DMS 273 (cell line): ENCODE measurements around the gene ZDHHC23.

Experiments
- DNase-seq: peaks from one replicate; lab custom pipeline; 2025; ENCODE audit not compliant: unreplicated experiment; lab: John Stamatoyannopoulos, UW

ZDHHC23 gene

DNA sequence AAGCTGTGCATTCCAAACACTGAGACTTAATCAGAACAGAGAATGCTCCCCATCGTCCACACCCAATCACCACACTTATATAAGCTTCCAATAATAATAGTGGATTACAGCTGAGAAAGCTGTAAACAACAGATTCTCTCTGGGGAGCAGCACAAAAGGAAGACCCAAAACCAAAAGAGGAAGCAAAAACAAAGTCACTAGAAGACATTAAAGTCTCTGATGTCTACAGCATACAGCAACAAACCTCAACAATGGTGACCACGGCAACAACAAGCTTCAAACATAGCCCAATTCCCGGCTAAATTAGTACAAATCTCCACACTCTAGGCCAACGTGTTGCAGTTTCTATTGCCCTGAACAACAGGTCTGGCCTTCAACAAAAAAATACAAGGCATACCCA, 37.7 kb downstream of the ZDHHC23 start:
- DNase-seq = no peak

DNA sequence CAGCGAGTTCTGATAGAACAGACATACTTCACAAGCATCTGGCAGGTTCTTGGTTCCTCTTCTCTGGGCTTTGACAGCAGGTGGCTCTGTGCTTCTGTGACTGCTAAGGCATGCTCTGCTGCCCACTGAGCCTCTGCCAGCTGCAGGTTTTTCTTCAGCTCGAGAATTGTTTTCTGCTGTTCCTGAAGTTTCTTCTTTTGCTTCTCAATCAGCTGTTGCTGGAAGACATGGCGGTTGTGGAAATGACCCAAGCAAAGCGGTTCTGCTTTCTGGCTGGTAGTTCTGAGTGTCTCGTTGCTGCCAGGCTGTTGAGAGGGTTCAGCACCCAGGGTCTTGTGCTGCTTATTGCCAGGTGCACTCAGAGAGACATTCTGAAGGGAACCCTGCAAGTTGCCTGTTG, 57.7 kb downstream of the ZDHHC23 start:
- no peak for DNase-seq

DNA sequence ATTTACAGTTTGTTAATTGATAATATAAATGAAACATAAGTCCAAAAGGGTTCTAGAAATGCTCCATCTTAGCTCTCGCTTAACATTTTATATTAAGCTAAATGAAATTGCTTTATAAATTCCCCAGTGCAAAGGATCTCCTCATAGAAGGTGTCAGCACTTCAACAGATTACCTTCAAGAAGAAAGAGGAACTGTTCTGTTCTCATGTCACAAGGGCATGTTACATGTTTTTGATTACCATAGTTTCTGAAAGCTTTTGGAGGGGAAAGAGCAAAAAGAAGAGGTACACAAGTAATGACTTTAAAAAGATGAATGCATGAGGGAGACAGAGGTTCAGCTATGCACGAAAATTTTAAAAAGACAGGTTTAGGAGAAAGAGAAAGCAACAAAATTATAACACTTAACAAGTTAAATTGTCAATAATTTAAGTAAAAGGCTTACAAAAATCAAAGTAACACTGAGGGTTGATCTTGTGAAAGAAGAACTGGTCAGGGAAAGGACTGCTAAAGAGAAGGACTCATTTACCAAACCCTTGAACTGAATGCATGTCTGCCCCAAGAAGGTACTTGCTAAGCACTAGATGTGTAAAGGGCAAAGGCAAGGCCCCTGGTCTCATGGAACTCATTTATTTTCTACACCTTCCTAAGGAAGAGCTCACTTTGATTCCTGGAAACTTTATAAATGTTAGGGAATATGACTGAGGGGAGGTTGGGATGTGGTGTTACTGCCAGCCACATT, 63.4 kb downstream of the ZDHHC23 start:
- no peak for DNase-seq
